ENCODE data around the gene TNS1. TPM values are rescaled to one million over a fixed set of nuclear protein-coding genes. Genes with fewer than 3 reads are reported as not detected.
A peak's percentile ranks its signal among the peaks of the same experiment; 100 is the strongest.

Gene TNS1
- total RNA-seq, 2 donors from 2014 or later, result 4.4 to 44.9 TPM

DNA sequence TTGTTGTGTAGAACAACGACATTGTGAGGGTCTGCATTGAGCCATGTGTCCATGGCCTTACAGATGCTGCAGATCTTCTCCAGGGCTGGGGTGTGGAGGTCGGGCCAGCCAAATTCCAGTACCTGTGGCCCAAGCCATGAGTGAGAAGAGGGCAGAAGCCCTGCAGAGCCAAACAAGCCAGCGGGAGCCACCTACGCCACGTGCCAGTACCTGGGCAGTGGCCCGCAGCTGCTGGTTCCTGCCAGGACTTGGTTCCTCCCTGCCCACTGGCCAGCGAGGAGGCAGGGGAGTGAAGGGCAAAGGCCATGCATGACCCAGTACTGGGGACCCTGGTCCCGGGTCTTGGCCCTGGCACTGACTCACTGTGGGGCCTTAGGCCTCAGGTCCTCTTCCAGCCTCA lies 109.4 kb downstream of the TNS1 start:
- Mint-ChIP-seq H3K9me3 (no peaks in the 10 kb centered on the region), H3K36me3 (ENCODE audit: low read depth) (no peaks in the 10 kb centered on the region)
- no peak for ATAC-seq (replicated peaks)

DNA sequence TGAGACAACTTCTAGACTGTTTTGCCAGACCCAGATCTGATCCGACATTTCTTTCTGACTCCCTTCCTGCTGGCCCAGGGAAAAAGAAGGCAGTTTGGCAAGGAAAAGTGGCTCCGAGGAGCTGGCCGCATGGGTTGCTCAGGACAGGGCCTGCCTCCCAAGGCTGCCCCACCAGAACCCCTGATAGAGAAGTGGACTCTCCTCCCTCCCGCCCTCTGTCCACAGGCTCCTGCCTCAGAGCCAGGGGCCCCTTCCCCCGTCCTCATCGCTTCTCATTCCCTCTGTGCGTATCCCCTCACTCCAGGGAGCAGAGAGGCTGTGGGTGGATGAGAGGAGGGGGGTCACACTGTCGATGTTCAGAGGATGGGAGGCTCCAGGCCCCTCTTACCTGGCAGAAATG lies 110.2 kb downstream of the TNS1 start:
- no peaks in the 10 kb centered on the region for H3K9me3 Mint-ChIP-seq
- no peaks in the 10 kb centered on the region for H3K36me3 Mint-ChIP-seq (ENCODE audit: low read depth)
- no peak overlapping the region for H3K4me3 Mint-ChIP-seq
- peaks cover 3% of the 10 kb centered on the region for H3K27me3 Mint-ChIP-seq
- no peak overlapping the region for H3K27ac Mint-ChIP-seq
- no peak for ATAC-seq (replicated peaks)
- no peaks in the 10 kb centered on the region for H3K4me1 Mint-ChIP-seq

More for the DNA sequence above, 109.4 kb downstream of the TNS1 start:
- Mint-ChIP-seq H3K4me1 (no peaks in the 10 kb centered on the region), H3K4me3 (no peak overlapping the region), H3K27ac (no peak overlapping the region), H3K27me3 (peaks cover 3% of the 10 kb centered on the region)

DNA sequence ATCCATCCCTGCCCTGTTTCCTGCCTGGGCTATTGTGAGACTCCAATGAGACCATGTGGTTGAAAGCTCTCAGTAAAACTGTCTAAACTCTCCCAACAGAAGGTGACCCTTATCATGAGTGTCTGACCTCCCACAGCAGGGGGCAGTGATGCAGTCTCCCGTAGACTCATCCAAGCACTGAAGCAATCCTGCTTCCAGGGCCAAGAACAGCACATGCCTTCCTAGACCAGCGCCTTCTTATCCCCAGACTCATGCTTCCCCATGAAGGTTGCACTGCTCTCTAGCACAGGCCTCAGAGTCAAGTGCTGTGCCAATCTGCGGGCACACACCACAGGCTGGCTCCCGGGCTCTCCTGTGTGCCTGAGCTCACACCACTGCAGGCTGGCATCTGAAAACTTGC lies 112.3 kb downstream of the TNS1 start:
- H3K36me3 Mint-ChIP-seq (ENCODE audit: low read depth), result no peaks in the 10 kb centered on the region
- peaks cover 4% of the 10 kb centered on the region for H3K4me1 Mint-ChIP-seq
- H3K4me3 Mint-ChIP-seq, result no peak overlapping the region
- no peaks in the 10 kb centered on the region for H3K9me3 Mint-ChIP-seq
- peaks cover 4% of the 10 kb centered on the region for H3K27me3 Mint-ChIP-seq
- H3K27ac Mint-ChIP-seq, result no peak overlapping the region
- no peak for ATAC-seq (replicated peaks)

DNA sequence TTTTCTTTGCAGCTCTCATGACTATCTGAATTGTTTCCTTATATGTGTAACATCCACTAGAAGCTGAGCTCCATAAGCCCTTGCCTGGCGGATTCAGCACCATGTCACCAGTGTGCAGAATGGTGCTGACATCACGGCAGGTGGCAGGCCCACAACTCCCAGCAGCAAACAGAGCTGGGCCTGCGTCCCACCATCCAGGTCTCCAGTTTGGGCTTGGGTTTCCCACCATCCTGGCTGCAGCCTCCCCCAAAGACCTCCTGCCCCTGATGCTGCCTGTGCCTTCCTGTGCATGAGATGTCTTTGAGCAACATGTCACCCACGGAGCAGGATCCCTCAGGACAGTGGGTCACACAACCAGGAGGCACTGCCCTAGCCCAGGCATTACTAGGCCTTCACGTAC lies 113.1 kb downstream of the TNS1 start:
- no peak overlapping the region for H3K4me3 Mint-ChIP-seq
- H3K27me3 Mint-ChIP-seq, result peaks cover 10% of the 10 kb centered on the region
- peaks cover 4% of the 10 kb centered on the region for H3K4me1 Mint-ChIP-seq
- no peak overlapping the region for H3K27ac Mint-ChIP-seq
- no peak for ATAC-seq (replicated peaks)
- H3K9me3 Mint-ChIP-seq, result no peaks in the 10 kb centered on the region
- H3K36me3 Mint-ChIP-seq (ENCODE audit: low read depth), result no peaks in the 10 kb centered on the region

DNA sequence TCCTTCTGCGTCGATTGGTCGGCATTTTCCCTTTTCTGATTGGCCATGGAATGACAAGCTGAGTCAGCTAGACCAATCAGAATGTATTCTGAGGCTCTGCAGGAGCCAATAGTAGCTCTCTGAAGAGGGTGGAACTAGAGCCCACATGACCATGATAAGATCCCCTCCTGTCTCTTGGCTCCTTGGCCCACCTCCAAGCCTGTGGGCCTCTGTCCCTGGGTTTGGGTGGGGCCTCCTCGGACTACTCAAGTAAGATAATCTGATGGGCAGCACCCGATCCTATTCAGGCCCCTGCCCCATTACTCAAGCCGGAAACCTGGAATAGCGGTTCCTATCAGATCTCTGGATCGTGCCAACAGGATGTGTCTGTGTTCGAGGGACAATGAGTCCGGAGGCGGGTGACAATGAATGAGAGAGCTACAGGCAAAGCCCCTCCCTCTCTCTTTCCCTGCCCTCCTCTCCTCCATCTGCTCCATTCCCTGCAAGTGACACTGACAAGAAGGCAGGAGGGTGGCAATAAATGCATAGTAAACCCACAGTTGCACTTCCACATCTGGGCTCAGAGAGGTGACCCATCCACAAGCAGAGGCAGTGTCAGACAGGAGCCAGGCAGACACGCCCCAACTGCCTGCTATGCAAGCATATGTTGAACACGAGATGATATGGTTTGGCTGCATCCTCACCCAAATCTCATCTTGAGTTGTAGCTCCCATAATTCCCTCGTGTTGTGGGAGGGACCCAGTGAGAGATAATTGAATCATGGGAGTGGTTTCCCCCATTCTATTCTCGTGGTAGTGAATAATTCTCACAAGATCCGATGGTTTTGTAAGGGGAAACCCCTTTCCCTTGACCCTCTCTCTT lies 114.7 kb downstream of the TNS1 start:
- Mint-ChIP-seq H3K4me3 (no peak overlapping the region), H3K4me1 (peaks cover 4% of the 10 kb centered on the region), H3K9me3 (no peaks in the 10 kb centered on the region), H3K27me3 (peaks cover 21% of the 10 kb centered on the region), H3K27ac (no peak overlapping the region), H3K36me3 (ENCODE audit: low read depth) (no peaks in the 10 kb centered on the region)
- ATAC-seq (replicated peaks), result no peak

DNA sequence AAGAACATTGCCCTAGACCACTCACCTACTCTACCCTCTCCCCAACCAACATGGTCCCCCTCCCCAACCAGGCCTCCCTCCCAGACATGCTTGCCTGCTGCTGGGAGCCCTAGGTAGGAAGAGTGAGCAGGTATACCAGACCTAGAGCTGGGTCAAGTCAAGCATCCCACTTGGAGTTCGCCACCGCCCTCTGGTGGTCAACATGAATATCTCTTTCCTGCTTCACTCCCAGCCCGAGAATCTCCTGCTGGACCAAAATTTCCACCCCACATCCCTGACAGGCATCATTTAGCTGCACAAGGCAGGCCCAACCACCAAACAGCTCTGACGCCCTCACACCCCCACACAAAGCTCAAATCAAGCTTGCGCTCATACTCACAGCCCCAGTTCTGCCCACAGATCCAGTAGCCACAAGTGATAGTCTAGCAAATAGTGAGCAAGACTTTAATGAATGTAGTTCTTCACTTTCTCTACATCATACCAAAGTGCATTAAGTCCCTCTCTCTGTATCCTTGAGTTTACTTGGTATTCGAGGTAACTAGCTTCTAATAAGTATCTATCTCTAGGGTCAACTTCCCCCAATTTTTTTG lies 116.0 kb downstream of the TNS1 start:
- Mint-ChIP-seq H3K27ac (no peak overlapping the region), H3K4me1 (peaks cover 4% of the 10 kb centered on the region), H3K9me3 (no peaks in the 10 kb centered on the region), H3K4me3 (no peak overlapping the region), H3K36me3 (ENCODE audit: low read depth) (no peaks in the 10 kb centered on the region), H3K27me3 (peaks cover 21% of the 10 kb centered on the region)
- peak; percentile 61 for ATAC-seq (replicated peaks)

DNA sequence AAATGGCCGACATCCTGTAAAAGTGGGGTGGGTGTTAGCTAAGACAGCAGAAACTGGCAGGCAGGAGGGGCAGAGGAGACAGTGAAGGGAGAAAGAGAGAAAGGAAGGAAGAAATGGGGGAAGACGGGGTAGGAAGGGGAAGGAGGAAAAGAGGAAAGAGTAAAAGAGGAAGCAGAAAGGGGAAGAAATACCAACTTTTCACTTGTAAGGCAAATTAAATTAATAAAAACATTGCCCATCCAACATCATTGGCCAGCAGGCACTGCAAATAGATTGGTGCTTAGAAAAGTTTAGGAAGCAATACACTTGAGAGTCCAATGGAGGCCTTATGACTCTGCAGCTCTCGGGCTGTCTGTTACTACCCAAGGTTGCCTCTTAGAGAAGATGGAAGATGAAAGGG lies 116.7 kb downstream of the TNS1 start:
- no peak overlapping the region for H3K4me3 Mint-ChIP-seq
- no peak for ATAC-seq (replicated peaks)
- no peaks in the 10 kb centered on the region for H3K36me3 Mint-ChIP-seq (ENCODE audit: low read depth)
- H3K27ac Mint-ChIP-seq, result no peak overlapping the region
- H3K4me1 Mint-ChIP-seq, result peaks cover 4% of the 10 kb centered on the region
- peaks cover 21% of the 10 kb centered on the region for H3K27me3 Mint-ChIP-seq
- no peaks in the 10 kb centered on the region for H3K9me3 Mint-ChIP-seq

DNA sequence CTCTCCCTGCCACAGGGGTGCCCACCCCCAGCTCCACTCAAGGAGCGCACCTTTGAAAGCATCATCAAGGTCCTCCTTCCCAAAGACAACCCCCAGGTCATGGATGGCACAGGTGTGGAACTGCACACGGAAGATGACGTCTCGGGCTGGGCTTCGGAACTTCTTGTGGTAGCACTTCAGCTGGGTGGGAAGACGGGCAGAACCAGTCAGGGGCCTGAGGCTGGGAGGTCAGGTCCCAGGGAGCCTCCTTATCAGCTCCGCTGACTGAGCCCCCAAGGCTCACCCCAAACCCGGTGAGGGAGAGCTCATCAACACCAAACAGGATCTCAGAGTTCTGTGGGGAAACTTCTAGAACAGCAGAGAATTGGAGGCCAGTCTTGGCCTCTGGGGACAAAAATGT lies 117.8 kb downstream of the TNS1 start:
- ATAC-seq (replicated peaks), result no peak
- peak overlapping the region; percentile 42 for H3K27ac Mint-ChIP-seq
- no peak overlapping the region for H3K4me3 Mint-ChIP-seq
- peaks cover 25% of the 10 kb centered on the region for H3K27me3 Mint-ChIP-seq
- H3K4me1 Mint-ChIP-seq, result peaks cover 4% of the 10 kb centered on the region
- H3K36me3 Mint-ChIP-seq (ENCODE audit: low read depth), result no peaks in the 10 kb centered on the region
- H3K9me3 Mint-ChIP-seq, result no peaks in the 10 kb centered on the region

DNA sequence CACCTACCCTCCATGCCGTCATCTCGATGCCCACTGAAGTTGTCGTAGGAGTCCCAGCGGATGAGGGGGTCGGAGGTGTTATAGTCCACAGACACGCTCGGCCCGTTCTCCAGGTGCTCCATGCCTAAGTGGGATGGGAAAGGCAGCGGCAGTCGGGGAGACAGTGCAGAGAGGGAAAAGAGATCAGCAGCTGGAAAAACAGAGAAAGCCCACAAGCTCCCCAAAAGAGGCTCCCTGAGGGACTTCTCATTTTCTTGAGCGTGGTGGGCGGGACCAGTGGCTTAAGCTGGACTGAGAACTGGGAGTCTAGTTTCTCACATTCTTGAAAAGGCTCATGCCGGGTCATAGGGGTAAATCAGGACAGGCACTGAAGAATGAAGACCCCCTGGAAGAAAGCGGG lies 121.9 kb downstream of the TNS1 start:
- no peak for ATAC-seq (replicated peaks)
- no peaks in the 10 kb centered on the region for H3K9me3 Mint-ChIP-seq
- peaks cover 25% of the 10 kb centered on the region for H3K27me3 Mint-ChIP-seq
- no peaks in the 10 kb centered on the region for H3K4me1 Mint-ChIP-seq
- no peak overlapping the region for H3K4me3 Mint-ChIP-seq
- no peak overlapping the region for H3K27ac Mint-ChIP-seq
- no peaks in the 10 kb centered on the region for H3K36me3 Mint-ChIP-seq (ENCODE audit: low read depth)

DNA sequence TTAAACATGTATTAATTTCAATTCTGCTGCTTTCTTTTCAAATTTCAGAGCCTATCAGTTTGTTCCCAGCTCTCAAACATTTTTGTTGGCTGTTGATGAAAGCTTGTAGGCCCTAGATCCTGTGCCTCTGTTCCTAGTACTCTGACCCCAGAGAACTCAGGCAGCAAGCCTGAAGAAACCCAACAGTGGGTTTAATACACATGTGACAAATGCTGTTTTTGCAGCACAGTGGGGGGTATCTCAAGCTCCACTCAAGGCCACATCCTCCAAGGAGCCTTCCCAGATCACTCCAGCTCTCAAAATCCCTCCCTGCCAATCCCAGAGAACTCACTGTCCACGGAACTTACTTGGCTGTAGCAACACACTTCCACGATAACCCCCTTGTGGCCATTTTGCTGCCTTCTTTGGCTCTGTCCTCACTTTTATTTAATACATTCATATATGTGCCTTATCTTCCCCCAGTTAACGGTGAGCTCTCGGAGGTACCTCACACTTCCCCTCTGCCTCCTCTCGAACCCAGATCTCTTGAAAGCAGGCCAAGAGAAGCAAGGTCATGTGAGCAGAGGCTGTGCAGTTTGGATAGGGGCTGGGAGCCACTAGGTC lies 122.4 kb downstream of the TNS1 start:
- Mint-ChIP-seq H3K27ac (no peak overlapping the region), H3K9me3 (no peaks in the 10 kb centered on the region), H3K4me1 (no peaks in the 10 kb centered on the region), H3K4me3 (no peak overlapping the region), H3K27me3 (peaks cover 23% of the 10 kb centered on the region), H3K36me3 (ENCODE audit: low read depth) (no peaks in the 10 kb centered on the region)
- ATAC-seq (replicated peaks), result no peak

DNA sequence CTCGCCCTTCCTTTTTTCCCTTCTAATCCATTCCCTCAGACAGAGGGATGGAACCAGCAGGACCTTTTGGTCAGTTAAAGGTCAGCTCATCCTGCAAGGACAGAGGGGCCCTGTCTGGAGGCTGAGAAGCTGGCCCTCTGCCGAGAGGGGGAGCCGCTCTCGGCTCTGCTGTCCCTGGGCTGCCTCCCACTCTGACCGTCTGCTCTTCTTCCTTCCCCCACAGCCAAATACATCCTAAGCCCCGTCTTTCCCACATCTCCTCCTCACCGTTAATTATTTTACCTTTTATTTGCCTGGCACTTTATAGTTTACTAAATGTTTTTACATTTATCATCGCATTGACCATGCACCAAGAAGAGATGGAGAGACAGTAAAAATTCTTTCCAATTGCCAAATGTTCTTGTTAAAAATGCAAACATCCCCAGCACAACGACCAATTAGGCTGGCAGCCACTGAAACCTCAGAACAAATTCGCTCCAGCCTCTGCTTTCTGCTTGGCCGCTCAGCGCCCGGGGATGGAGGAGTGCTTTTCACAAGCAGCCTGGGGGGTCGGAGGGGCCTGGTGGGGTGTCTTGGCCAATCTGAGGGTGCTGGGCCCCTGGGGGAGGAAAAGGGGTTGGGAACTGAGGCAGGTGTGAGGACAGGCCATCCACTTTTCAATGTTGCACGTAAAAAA lies 123.7 kb downstream of the TNS1 start:
- no peaks in the 10 kb centered on the region for H3K9me3 Mint-ChIP-seq
- H3K27me3 Mint-ChIP-seq, result peaks cover 10% of the 10 kb centered on the region
- H3K36me3 Mint-ChIP-seq (ENCODE audit: low read depth), result no peaks in the 10 kb centered on the region
- no peak for ATAC-seq (replicated peaks)
- no peak overlapping the region for H3K27ac Mint-ChIP-seq
- H3K4me1 Mint-ChIP-seq, result no peaks in the 10 kb centered on the region
- no peak overlapping the region for H3K4me3 Mint-ChIP-seq

DNA sequence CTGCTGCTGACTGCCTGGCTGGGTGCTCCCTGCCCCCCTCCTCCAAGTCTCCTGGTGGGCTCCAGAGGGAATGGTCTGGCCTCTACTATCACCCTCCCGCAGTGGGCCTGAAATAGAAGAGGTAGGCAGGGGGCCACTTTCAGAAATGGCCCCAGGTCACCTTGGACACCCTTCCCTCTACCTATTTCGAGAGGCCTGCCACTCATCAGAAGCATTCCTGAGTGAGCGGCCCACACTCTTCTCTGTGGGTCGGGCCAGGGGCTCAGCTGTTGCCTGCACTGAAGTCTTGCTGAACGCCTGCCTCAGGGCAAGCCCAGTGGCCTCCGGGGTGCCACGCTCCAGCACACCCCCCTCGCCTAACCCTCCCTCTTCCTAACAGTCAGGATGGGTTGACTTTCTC lies 124.9 kb downstream of the TNS1 start:
- H3K4me1 Mint-ChIP-seq, result no peaks in the 10 kb centered on the region
- H3K4me3 Mint-ChIP-seq, result no peak overlapping the region
- H3K9me3 Mint-ChIP-seq, result no peaks in the 10 kb centered on the region
- no peak overlapping the region for H3K27ac Mint-ChIP-seq
- no peaks in the 10 kb centered on the region for H3K36me3 Mint-ChIP-seq (ENCODE audit: low read depth)
- peaks cover 7% of the 10 kb centered on the region for H3K27me3 Mint-ChIP-seq
- no peak for ATAC-seq (replicated peaks)

DNA sequence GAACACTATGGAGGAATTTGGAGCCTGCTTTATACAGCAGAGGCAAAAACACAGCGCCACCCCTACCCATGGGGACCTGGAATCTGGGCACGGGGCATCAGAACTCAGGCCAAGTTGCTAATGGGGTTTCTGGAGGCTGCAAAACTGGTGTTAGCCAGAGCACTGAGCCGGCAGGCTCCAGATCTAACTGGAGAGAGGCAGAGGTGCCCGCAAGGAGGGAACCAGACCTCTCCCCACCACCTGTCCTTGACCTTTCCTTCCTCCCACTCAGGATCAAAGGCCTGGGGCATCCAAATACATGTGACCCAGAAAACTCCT lies 126.6 kb downstream of the TNS1 start:
- no peaks in the 10 kb centered on the region for H3K36me3 Mint-ChIP-seq (ENCODE audit: low read depth)
- no peaks in the 10 kb centered on the region for H3K4me1 Mint-ChIP-seq
- no peak overlapping the region for H3K4me3 Mint-ChIP-seq
- no peaks in the 10 kb centered on the region for H3K9me3 Mint-ChIP-seq
- no peak for ATAC-seq (replicated peaks)
- no peak overlapping the region for H3K27ac Mint-ChIP-seq
- H3K27me3 Mint-ChIP-seq, result peaks cover 7% of the 10 kb centered on the region

DNA sequence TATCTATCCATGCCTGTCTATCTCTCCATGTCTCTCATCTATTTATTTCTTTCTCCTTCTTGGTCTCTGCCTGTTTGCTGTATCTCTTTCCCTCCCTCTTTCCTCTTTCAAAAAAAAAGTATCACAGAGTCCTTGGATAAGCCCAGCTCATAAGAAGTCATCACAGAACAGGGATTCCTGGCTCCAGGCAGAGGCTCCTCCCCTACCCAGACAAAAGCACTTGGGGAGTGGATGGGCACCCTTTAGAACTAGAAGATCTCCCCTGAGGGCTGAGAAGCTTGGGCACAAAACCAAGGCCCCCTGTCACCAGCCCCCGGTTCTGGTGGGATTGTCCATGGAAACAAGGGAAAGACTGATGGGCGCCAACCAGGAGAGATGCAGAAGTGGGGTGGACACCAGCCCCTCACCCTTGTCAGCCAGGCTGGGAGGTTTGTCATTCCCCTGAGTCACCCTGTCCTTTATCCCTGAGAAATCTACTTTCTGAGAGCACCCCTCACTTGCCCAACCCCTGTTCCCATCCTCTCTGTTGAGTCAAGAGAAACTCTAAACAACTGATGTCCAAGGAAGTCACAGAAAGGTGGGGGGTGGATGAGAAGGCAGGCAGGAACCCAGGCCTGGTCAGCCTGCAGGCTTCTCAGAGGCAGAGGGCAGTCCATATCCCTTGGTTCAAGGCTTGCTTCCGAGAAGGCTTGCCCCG lies 127.1 kb downstream of the TNS1 start:
- no peak overlapping the region for H3K4me3 Mint-ChIP-seq
- H3K36me3 Mint-ChIP-seq (ENCODE audit: low read depth), result no peaks in the 10 kb centered on the region
- H3K27me3 Mint-ChIP-seq, result peaks cover 6% of the 10 kb centered on the region
- H3K27ac Mint-ChIP-seq, result no peak overlapping the region
- H3K9me3 Mint-ChIP-seq, result no peaks in the 10 kb centered on the region
- no peaks in the 10 kb centered on the region for H3K4me1 Mint-ChIP-seq
- ATAC-seq (replicated peaks), result no peak
